PFSK-1 (cell line): ENCODE results near the gene PGGT1B.

ENCODE experiments used
- FOXP2 ChIP-seq: optimal IDR thresholded peaks from 2 replicates; pipeline ENCODE3; 2011; ENCODE audit warnings: borderline replicate concordance, control low read depth, inconsistent platforms; ENCODE audit not compliant: insufficient read depth; ENCODE audit errors: extremely low read length, extremely low read depth
- POLR2AphosphoS5 ChIP-seq: IDR thresholded peaks from 2 replicates; pipeline ENCODE4 v1.6.1; 2012; ENCODE audit warnings: low read depth, mild to moderate bottlenecking, control low read depth, low read length, moderate library complexity
- REST ChIP-seq, 2 experiments: IDR thresholded peaks; 2 replicates each; pipeline versions ENCODE4 v1.6.1 to v1.8.0; 2011 to 2012; ENCODE audit warnings: low read depth in 2 of 2, low read length in 2 of 2, control low read depth in 1 of 2, inconsistent platforms in 1 of 2, mild to moderate bottlenecking in 1 of 2, moderate library complexity in 1 of 2; ENCODE audit not compliant: insufficient read depth in 1 of 2
- SIN3A ChIP-seq: IDR thresholded peaks from 2 replicates; pipeline ENCODE4 v1.6.1; 2012; ENCODE audit warnings: mild to moderate bottlenecking, low read length, moderate library complexity, borderline replicate concordance; ENCODE audit not compliant: insufficient read depth
- TAF1 ChIP-seq: IDR thresholded peaks from 2 replicates; pipeline ENCODE4 v1.6.1; 2012; ENCODE audit warnings: low read length, control low read depth, borderline replicate concordance; ENCODE audit not compliant: insufficient read depth

GRCh38 chr5:115186794-115187193 lies 75.9 kb downstream of the PGGT1B start:
- no peak for TF ChIP-seq TAF1
- TF ChIP-seq POLR2AphosphoS5: no peak
- no peak for TF ChIP-seq SIN3A
- no peak for TF ChIP-seq FOXP2
- no peak for TF ChIP-seq REST (IDR thresholded peaks at IDR 0.05; ENCODE audit: insufficient read depth in 1 of 2, low read depth in 2 of 2, low read length in 2 of 2)
